ENCODE data around the gene KIF26A. TPM values are rescaled to one million over a fixed set of nuclear protein-coding genes. Genes with fewer than 3 reads are reported as not detected.

KIF26A gene
- total RNA-seq, 4 donors from 2014 or later, result 3.3 to 6.2 (median 4.9) TPM

DNA sequence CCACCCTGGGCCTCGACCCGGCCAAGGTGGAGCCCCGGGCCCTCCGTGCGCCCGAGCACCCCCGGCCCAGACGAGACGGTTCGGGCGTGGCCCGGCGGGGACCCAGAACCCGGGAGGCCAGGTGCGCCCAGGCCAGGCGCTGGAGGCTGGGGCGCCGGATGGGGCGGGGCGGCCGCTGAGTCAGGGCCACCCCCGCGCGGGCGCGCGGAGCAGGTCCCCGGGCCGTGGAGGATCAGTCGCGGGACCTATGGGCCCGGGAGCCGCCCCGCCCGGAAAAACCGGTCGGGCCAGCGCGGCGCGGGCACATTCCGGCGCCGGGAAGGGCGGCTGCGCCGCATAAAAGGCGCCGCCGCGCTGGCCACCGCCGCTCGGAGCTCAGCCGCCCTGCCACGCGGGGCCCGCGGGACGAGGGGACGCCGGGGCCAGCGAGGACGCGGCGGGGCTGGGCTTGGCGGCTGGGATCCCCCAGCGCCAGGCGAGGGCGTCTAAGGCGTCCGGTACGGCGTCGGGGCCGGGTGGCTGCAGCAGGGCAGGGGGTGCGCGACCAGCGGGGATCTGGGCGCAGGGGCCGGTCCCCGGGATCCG, 21.5 kb upstream of the KIF26A start:
- TF ChIP-seq CTCF (IDR thresholded peaks at IDR 0.05) (no peak), POLR2A (IDR thresholded peaks at IDR 0.05) (peak in 1 of 2 donors; percentile 42)
- 0% methylated on average over 8 of the region's 83 CpGs; no CpG with 5 or more reads in 1 of the 2 donors for WGBS, 2 donors
- peak overlapping the region; percentile 26 to 78 (median 52) for H3K27ac ChIP-seq

DNA sequence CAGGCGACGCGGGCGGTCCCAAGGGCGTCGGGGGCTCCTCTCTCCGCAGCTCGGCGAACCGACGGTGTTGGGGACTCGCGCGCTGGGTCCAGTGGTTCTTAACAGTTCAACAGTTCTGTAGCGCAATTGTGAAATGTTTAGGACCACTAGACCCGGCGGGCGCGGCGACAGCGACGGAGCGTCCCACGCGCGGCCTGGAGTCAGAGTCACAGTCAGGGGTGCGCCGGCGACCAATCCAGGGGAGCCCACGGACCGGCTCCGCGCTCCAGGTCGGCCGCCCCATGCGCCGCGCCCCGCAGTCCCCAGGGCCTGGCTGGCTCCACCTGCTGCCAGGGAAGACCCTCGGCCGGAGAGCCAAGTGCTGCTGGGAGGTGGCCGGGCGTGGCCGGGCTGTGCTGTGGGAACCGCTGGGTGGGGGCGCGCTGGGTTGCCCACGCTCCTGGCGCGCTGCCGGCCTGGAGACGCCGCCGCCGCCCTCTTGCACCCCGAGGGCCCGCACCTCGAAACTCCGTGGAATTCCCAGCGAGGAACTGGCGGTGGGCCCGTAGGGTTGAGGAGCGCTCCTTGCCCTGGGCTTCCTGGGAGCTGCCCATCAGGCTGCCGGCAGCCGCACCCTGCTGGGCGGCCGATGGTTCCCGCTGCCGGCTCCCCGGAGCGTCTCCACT, 20.9 kb upstream of the KIF26A start:
- H3K27ac ChIP-seq, result peak overlapping the region in 1 of 3 donors; percentile 78
- TF ChIP-seq CTCF (IDR thresholded peaks at IDR 0.05), result no peak
- no peak for TF ChIP-seq POLR2A (IDR thresholded peaks at IDR 0.05)
- 1 to 33% methylated on average over 3 to 15 of the region's 71 CpGs for WGBS, 2 donors
- peaks cover 10 to 15% of the 10 kb centered on the region in 2 donors for H3K4me1 ChIP-seq
- DNase-seq, result peak; percentile 24 to 46
- no peaks in the 10 kb centered on the region for H3K27me3 ChIP-seq
- peak overlapping the region in 1 of 3 donors; percentile 63 for H3K4me3 ChIP-seq (replicated peaks in 1 of 3)
- H3K9me3 ChIP-seq, result no peaks in the 10 kb centered on the region
- intact Hi-C loops (cut with DNase I), result no loop called here
- H3K36me3 ChIP-seq, result no peaks in the 10 kb centered on the region

More for the DNA sequence above, 21.5 kb upstream of the KIF26A start:
- Histone ChIP-seq H3K4me1 (peaks cover 10 to 15% of the 10 kb centered on the region in 2 donors), H3K9me3 (no peaks in the 10 kb centered on the region), H3K36me3 (no peaks in the 10 kb centered on the region), H3K4me3 (replicated peaks in 1 of 3) (peak overlapping the region in 2 of 3 donors; percentile 63 to 68), H3K27me3 (no peaks in the 10 kb centered on the region)
- intact Hi-C loops (cut with DNase I), result no loop called here
- peak; percentile 76 to 82 for DNase-seq

GRCh38 chr14:104118006-104118844, 20.2 kb upstream of the KIF26A start:
- H3K27me3 ChIP-seq, result no peaks in the 10 kb centered on the region
- peak overlapping the region in 1 of 3 donors; percentile 63 for H3K4me3 ChIP-seq (replicated peaks in 1 of 3)
- H3K27ac ChIP-seq, result no peak overlapping the region
- intact Hi-C loops (cut with DNase I), result no loop called here
- peaks cover 10 to 15% of the 10 kb centered on the region in 2 donors for H3K4me1 ChIP-seq
- TF ChIP-seq POLR2A (IDR thresholded peaks at IDR 0.05) (no peak), CTCF (IDR thresholded peaks at IDR 0.05) (no peak)
- peak in 1 of 2 donors; percentile 2 for DNase-seq
- H3K36me3 ChIP-seq, result no peaks in the 10 kb centered on the region
- no peaks in the 10 kb centered on the region for H3K9me3 ChIP-seq
- 51 to 72% methylated on average over 17 to 18 of the region's 30 CpGs for WGBS, 2 donors

GRCh38 chr14:104119119-104119487, 19.3 kb upstream of the KIF26A start:
- H3K9me3 ChIP-seq, result no peaks in the 10 kb centered on the region
- no peaks in the 10 kb centered on the region for H3K36me3 ChIP-seq
- WGBS, 2 donors, result 72 to 82% methylated on average over 3 of the region's 3 CpGs
- H3K4me3 ChIP-seq (replicated peaks in 1 of 3), result no peak overlapping the region
- no peak overlapping the region for H3K27ac ChIP-seq
- intact Hi-C loops (cut with DNase I), result no loop called here
- H3K27me3 ChIP-seq, result no peaks in the 10 kb centered on the region
- no peak for DNase-seq
- H3K4me1 ChIP-seq, result peaks cover 10 to 15% of the 10 kb centered on the region in 2 donors
- TF ChIP-seq CTCF (IDR thresholded peaks at IDR 0.05) (no peak), POLR2A (IDR thresholded peaks at IDR 0.05) (no peak)
